NCI-H2227 (cell line): ENCODE measurements around the gene SLC32A1.

ENCODE experiments used
- DNase-seq: peaks from one replicate; lab custom pipeline; 2025; ENCODE audit not compliant: unreplicated experiment; lab: John Stamatoyannopoulos, UW

SLC32A1 gene, protein sequence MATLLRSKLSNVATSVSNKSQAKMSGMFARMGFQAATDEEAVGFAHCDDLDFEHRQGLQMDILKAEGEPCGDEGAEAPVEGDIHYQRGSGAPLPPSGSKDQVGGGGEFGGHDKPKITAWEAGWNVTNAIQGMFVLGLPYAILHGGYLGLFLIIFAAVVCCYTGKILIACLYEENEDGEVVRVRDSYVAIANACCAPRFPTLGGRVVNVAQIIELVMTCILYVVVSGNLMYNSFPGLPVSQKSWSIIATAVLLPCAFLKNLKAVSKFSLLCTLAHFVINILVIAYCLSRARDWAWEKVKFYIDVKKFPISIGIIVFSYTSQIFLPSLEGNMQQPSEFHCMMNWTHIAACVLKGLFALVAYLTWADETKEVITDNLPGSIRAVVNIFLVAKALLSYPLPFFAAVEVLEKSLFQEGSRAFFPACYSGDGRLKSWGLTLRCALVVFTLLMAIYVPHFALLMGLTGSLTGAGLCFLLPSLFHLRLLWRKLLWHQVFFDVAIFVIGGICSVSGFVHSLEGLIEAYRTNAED

GRCh38 chr20:38723848-38724625 is at the start of gene SLC32A1:
TSS of gene SLC32A1 (plus strand) at chr20:38724486. CDS start at chr20:38724725, 239 bp downstream.
- DNase-seq, result peak; percentile 91

DNA sequence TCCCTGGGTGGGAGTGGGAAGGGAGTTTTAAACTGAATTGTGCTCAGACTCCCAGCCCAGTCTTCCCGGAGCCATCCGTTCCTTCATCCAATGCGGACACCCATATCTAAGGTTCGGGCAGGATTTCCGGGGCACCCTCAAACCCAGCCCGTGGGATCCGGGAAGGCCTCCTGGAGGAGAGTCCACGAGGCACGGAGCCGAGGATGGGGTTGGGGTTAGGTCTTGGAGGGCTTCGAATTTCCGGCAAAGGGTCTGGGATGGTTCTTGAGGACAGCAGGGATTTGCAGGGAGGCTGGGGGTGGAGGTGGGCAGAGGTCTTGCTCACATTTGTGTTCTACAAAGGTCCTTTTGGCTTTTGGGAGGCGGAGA is 49.5 kb upstream of the SLC32A1 start:
- no peak for DNase-seq

DNA sequence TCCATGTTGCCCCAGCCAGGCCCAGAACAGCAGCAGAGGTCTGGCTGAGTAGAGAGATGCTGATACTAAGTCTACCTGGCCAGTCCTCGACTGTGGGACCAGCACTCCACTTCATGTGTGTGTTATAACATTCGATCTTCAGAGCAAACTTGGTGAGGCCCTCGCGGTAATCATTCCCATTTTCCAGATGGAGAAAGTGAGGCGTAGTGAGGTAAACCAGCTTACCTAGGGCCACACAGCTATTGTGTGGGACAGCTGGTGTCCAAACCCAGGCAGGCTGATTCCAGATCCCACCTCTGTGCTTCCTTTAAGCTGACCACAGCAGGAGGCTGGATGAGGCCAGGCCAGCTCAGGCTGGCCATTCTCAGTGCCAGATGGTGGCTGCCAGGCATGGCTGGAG is 47.7 kb upstream of the SLC32A1 start:
- DNase-seq, result no peak

DNA sequence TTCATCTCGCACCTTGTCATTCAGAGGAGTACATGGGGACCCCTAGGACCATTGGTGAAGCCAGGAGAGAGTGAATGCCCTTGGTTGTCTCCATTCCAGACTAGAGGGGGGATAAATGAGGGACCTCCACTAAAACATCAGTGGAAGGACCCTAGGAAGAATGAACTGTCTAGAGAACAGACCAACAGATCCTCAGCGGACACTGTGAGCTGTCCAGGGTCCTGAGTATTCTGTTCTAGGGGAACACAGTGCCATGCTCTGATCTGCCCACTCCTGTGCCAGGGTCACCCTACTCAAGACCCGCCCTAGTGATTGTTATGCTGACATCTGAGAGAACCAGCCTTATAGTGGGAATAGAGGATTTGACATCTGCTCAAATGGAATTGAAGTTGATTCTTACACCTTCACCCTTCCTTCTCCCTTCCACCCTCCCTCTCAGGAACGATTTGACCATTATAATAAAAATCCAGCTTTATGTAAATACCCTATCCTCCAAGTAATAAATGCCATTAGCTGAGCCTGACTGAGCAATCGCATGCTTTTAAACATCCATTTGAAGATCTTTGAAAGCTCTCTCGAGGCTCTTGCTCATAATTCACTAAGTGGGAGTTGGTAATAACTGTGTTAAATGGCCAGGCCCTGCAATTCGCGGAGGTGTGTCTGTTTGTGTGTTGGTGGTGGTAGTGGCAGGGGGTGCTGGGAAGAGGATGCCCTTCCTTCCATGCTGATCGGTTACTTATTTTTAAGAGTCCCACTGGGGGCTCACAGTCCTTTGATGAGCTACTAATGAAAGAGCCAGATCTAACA is 43.6 kb upstream of the SLC32A1 start:
- peak; percentile 24 for DNase-seq

- no peak for DNase-seq
Measured at GRCh38 chr20:38685271-38685670, 39.0 kb upstream of the SLC32A1 start.

- no peak for DNase-seq
Measured at GRCh38 chr20:38685853-38686473, 38.3 kb upstream of the SLC32A1 start.

GRCh38 chr20:38692436-38693411 is 31.6 kb upstream of the SLC32A1 start:
- DNase-seq, result no peak

DNA sequence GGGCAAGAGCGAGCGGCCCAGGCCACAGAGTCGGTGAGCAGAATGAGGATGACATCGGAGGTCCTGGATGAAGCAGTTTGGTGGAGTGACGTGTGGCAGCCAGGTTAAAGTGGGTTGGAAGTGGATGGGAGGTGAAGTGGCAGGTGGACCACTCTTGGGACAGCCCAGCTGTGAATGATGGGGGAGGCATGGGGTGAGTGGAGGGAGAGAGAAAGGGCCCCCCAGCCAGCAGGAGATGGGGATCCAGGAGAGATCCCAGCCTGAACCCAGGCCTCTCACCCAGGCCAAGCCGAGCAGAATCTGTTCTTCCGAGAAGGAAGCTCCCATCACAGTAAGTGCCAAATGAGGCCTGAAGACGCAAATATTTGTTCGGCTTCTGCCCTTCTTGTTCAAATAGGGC is 27.0 kb upstream of the SLC32A1 start:
- no peak for DNase-seq

- no peak for DNase-seq
Measured at GRCh38 chr20:38698541-38698940, 25.7 kb upstream of the SLC32A1 start.

DNA sequence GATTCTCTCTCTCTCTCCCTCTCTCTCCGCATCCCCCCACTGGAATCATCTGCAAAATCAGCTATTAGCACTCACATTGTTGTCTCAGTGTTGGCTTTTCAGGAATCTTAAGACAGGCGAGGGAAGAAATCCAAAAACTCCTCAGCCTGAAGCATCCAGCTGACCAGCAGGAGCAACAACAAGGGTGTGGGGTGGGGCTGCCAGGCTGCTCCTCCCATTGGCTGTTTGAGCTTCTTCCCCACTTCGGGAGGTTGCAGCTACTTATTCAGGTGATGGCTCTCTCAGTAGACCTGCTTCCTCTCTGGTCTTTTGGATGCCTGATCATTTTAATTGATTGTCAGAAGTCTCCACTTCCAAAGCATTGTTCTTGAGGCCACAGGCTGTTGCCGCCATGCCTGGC is 24.1 kb upstream of the SLC32A1 start:
- no peak for DNase-seq

DNA sequence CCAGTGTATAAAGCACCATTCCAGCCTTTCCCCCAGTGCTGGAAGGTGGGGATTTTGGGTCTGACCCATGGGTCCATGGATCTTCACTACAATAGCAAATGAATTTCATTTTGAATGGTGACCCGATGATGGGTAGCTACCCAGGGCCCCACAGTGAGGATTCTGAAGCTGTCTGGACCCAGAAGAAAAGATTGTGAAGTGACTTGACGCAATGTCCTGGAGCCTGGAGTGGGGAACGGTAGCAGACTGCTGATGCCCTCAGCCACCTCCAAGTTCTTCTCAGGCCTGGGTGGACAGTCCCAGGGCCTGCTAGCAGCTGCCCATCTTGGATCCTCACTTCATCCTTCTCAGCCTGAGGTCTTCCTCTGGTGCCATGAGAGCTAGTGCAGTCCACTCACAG is 23.4 kb upstream of the SLC32A1 start:
- no peak for DNase-seq

DNA sequence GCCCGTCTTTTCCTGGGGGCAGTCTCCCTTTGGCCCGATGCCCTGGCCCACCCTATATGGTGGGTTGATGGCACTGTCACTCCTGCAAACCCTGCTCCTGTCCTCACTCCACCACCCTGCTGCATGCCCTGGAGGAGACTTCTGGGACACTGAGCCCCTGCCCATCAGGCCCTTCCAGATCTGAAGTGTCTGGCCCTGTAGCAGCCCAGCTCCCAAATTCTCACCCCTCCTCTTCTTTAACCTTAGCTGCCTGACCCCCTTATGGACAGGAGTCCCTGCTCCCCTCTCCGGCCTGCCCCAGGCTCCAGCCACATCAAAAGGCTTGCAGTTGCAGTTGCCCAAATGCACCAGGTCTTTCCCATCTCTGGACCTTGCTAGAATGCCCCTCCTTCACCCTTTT is 20.8 kb upstream of the SLC32A1 start:
- no peak for DNase-seq

DNA sequence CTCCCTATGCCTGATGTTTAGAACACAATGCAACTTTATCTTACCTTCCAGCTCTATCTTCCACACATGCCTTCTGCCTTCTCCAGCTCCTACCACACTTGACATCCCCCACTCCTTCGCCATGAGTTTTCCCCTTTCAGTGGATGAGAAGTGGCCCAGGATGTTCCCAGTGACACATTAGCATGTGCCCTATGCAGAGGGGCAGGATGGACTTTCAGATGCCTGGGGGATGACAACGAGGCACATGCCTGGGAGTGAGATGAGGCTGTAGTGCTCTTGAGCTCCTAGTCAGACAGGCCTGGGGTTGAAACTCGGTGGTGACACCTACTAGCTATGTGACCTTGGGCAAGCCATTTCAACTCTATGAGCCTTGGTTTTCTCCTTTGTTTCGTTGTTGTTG is 20.1 kb upstream of the SLC32A1 start:
- no peak for DNase-seq

DNA sequence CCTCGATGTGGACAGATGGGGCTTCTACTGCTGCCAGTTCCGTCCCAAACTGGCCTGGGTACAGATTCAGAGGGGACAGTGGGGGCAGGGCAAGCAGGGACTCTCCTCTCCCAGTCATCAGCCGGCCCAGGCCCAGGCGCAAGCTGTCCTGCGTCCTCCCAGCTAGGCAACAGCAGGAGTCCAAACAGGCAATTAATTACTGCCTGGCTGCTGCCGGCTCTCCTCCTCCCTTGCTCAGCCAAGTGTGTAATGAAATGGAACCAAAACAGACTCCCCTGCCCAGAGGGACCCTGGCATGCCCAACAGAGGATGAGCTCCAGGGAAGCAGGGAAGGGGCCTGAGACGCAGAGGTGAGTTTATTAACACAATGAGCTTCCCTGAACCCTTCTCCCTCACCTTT is 17.8 kb upstream of the SLC32A1 start:
- DNase-seq, result peak; percentile 65

DNA sequence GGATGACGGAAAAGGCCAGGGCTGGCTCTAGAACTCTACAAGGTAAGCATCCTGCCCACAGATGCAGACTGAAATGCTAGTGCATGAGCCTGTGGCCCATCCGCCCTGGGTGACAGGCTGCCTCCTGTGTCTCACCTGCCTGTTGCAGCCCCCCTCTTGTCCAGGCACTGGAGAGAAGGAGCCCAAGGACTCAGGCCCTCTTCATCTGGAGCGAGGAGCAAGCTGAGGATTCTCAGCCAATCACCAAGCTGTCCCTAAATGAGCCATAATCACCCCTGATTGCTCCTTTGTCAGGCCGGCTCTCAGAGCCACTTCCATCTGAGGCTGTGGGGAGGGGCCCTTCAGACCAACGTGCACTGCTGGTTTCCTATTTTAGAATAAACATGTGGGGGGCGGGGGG is 10.0 kb upstream of the SLC32A1 start:
- DNase-seq, result peak; percentile 86

DNA sequence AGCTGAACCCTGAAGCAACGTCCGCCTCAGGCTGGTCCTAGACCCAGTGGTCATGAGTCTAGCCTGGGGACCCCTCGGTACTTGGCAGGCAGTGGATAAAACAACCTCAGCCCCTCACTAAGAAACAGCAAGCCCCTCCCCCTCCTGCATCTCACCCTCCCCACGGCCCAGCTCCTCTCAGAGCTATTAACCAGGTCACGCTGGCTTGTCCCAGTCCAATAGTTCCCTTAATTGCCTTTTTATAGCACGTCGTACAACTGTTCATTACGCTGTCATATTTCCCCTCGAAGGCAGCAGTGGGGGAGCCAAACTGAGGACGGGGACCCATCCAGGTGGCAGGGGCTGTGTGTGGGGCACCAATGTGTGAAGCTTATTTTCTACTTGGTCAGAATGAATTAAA is 8.6 kb upstream of the SLC32A1 start:
- peak; percentile 69 for DNase-seq

GRCh38 chr20:38722683-38723016 is 1.6 kb upstream of the SLC32A1 start:
- DNase-seq, result peak; percentile 68

- DNase-seq, result peak; percentile 55
Measured at GRCh38 chr20:38723017-38723847, 1.1 kb upstream of the SLC32A1 start.

GRCh38 chr20:38724626-38725147 is 401 bp downstream of the SLC32A1 start:
- DNase-seq, result no peak
